Amniotic stem cell (primary cell): ENCODE data around the gene ABCF3.

ENCODE experiments used
- DNase-seq: peaks from one replicate; lab custom pipeline; 2025; lab: John Stamatoyannopoulos, UW

ABCF3 gene

DNA sequence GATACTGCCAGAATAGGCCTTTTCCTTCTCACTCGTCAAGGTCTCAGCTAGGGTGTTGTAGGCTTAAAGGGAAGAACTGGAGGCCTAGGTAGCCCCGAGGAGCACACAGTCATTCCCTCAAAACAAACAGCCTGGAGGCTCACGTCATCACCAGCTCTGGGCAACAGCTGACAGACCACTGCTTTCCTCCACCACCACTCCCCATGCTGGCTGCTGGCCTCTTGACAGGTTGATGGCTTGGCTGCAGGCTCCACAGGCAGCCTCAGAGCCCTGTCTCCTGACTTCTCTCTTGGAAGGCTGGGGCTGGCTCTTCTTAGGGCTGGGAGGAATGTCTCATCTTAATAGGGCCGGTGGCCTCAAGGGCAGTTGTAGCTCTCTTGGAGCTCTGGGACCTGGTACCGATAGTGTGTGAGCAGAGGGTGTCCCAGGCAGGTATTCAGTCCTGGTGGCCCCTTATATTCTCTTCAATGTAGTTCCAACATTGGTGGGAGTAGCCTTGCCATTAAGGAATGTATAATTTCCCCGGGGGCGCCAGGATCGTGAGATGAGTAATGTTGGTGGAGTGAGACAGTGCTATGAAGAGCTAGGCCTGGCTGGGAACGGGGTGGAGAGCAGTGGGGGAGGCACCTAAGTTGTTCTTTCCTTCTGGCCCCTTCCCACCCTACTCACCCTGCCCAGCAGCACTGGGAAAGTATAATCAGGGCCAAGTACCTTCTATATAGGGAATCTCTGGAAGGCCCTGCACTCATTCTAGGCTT lies 17.5 kb upstream of the ABCF3 start:
- DNase-seq: peak; percentile 78

DNA sequence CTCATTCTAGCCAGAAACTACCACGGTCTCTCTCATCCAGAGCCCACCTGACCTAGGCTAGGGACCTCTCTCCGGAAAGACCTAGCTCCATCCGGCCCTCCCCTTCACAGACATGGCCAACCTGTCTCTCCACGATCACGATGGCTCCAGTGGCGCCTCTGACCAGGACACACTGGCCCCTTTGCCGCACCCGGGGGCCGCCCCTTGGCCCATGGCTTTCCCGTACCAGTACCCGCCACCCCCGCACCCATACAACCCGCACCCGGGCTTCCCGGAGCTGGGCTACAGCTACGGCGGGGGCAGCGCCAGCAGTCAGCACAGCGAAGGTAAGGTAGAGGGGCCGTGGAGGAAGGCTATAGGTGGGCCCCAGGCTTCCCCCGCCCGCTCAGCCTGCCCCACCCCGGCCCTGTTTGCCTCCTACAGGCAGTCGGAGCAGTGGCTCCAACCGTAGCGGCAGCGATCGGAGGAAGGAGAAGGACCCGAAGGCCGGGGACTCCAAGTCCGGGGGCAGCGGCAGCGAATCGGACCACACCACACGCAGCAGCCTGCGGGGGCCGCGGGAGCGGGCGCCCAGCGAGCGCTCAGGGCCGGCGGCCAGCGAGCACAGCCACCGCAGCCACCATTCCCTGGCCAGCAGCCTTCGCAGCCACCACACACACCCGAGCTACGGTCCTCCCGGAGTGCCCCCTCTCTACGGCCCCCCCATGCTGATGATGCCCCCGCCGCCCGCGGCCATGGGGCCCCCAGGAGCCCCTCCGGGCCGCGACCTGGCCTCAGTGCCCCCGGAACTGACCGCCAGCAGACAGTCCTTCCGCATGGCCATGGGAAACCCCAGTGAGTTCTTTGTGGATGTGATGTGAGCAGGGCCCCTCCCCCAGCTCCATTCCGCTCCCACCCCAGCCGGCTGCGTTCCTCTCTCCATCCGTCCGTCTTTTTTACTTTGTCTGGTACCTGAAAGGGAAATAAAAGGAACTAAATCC lies 15.8 kb upstream of the ABCF3 start:
- no peak for DNase-seq

DNA sequence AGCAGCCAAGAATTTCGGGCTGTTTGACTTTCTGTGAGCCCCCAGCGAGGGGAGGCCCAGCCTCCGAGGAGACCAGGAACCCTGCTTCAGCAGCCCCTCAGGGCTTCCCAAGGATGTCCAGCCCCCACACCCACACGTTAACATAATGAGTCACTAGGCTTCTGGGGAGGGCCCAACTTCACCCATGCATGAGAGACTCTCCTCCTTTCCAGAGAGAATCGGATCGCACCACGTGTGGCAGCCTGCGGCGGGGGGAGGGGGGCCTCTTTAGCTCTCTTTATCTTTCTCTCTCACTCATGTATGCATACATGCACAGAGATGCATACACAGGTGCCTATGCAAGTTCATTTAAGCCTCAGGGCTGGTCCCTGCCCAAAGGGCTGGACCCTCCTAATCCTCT lies 14.4 kb upstream of the ABCF3 start:
- DNase-seq: peak; percentile 71

DNA sequence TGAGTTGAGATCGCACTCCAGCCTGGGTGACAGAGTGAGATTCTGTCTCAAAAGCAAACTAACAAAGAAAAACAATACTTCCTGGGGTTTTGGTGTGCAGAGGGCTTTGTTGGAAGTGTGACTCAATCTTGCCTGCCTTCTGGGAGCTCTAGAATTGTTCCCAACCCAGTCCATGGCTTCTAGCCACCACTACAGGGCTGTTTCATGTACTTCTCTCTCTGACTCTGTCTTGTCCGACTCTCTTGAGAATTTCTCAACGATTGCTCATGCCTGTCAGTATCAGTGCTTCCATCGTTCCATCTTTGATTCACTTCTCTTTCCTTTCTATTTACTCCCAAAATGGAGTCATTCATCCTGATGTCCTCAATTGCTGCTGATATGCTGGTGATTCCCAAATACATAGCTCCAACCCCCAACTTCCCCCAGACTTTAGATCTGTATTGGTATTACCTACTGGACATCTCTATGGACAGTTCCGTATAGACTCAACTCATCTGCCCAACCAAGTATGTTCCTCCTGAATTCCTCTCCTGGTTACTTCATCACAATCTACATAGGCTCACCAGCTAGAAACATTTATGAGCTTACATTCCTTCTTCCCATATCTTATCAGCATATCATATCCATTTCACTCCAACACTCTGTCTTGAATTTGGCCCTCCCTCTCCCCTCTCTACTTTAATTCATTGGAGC lies 13.2 kb upstream of the ABCF3 start:
- peak; percentile 70 for DNase-seq

- no peak for DNase-seq
These were observed 12.7 kb upstream of the ABCF3 start for GRCh38 chr3:184173374-184173722.

DNA sequence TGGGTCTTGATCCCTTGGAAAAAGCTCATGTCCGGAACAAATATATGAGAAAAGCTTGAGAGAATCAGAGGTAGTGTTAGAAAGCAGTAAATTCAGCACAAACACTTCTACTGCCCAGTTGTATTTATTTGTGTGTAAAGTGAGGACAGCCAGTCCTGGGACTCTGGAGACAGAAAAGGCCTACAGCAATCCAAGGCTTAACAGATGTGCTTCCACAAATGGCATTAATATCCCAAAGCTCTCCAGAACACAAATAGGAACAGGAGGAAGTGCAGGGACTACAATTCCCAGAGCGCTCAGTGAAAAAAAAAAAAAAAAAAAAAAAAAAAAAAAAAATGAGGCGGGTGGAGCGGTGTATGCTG lies 11.7 kb upstream of the ABCF3 start:
- DNase-seq: no peak

GRCh38 chr3:184174646-184175492 lies 11.1 kb upstream of the ABCF3 start, which contains the start of gene AP2M1:
Gene AP2M1 (plus strand): TSS chr3:184174855. CDS start chr3:184176994, 2,139 bp downstream.
- peak; percentile 98 for DNase-seq

GRCh38 chr3:184175506-184175905 lies 10.5 kb upstream of the ABCF3 start:
- no peak for DNase-seq

- no peak for DNase-seq
These were observed 10.0 kb upstream of the ABCF3 start for GRCh38 chr3:184175981-184176376.

- peak; percentile 94 for DNase-seq
These were observed 9.3 kb upstream of the ABCF3 start for GRCh38 chr3:184176377-184177330.

GRCh38 chr3:184177331-184177731 lies 8.7 kb upstream of the ABCF3 start:
- no peak for DNase-seq

DNA sequence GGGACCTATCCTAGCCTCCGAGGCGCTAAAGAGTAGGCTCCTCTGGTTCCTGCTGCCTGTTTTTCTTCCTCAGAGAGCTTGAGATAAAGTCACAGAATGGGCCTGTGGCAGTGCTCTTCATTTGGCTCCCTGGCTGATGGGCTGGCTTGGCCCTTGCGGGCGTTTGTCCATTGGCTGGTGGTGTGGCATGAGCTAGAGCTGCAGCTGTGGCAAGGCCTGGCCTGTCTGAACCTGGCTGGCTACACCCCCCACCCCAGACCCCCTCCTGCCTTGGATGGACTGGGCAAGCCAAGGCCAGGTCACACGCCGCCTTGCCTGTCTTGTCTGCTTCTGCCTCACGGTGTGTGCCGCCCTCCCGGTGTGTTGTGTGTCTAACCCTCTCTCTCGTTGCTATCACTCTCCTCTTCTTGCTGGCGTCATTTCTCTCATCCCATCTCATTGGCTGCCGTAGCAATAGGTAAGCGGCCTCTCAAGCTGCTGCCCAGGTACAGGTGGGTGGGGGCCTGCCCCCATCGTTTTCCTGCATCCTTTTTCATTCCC lies 8.2 kb upstream of the ABCF3 start:
- no peak for DNase-seq

DNA sequence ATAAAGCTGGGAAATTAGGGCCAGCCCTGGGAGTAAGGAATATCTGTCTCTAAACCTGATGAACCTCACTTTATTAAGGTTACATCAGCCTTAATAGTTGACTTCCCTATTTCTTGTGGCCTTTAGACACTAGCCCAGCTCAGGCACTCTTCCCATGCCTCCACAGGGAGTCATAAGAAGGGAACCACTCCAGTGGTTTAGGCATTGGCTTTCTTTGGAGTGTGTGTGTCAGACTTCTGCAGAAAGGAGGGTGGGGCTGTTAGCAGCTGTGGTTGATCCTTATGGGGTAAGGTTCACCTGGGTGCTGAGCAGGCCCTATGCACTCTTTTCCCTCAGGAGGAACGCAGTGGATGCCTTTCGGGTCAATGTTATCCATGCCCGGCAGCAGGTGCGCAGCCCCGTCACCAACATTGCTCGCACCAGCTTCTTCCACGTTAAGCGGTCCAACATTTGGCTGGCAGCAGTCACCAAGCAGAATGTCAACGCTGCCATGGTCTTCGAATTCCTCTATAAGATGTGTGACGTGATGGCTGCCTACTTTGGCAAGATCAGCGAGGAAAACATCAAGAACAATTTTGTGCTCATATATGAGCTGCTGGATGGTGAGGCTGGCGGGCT lies 7.4 kb upstream of the ABCF3 start:
- no peak for DNase-seq

GRCh38 chr3:184180165-184180564 lies 5.8 kb upstream of the ABCF3 start:
- DNase-seq: no peak

DNA sequence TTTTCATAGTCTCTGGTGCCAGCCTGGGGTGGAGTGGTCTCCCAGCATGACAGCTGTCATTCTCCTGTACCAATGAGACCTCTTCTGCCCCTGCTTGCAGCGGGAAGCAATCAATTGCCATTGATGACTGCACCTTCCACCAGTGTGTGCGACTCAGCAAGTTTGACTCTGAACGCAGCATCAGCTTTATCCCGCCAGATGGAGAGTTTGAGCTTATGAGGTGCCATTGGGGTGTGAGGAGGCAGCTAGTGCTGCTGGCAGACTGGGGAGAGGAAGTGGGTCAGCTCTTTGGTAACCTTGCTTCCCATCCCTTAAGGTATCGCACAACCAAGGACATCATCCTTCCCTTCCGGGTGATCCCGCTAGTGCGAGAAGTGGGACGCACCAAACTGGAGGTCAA lies 4.4 kb upstream of the ABCF3 start:
- DNase-seq: no peak

DNA sequence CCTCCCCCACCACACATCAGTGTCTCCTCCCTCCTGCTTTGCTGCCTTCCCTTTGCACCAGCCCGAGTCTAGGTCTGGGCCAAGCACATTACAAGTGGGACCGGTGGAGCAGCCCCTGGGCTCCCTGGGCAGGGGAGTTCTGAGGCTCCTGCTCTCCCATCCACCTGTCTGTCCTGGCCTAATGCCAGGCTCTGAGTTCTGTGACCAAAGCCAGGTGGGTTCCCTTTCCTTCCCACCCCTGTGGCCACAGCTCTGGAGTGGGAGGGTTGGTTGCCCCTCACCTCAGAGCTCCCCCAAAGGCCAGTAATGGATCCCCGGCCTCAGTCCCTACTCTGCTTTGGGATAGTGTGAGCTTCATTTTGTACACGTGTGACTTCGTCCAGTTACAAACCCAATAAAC lies 2.3 kb upstream of the ABCF3 start:
- no peak for DNase-seq

DNA sequence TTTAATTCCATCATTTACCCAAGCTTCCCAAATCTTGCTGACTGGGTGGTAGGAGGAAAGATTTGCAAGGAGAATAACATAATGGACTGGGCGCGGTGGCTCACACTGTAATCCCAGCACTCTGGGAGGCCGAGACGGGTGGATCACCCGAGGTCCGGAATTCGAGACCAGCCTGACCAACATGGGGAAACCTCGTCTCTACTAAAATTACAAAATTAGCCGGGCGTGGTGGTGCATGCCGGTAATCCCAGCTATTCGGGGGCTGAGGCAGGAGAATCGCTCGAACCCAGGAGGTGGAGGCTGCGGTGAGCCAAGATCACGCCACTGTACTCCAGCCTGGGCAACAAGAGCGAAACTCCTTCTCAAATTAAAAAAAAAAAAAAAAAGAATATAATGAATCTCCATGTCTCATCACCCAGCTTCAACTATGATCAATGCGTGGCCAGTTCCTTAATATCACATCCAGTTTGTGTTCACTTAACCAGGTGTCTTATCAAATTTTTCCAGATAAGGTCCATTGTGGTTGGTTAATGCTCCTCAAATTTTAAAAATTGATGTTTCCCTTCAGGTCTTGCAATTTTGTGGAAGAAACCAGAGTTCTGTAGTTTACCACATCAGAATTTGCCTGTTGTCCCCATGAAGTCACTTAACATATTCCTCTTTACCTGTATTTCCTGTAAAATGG lies 1.3 kb upstream of the ABCF3 start:
- DNase-seq: no peak

GRCh38 chr3:184185461-184186183 lies 377 bp upstream of the ABCF3 start:
- DNase-seq: peak; percentile 95

DNA sequence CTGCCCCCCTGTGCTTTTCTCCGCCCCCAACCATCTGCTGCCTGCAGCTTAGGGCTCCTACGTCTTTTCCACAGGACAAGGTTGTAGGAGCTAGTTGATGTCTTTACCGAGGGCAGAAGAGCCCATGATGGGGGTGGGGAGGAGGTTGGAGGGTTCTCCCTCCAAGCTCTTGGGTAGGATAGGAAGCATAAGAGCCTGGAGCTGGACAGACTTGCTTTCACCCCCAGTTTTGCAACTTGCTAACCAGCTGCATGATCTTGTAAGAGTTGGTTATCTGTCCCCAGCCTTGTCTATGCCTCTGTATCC lies 856 bp downstream of the ABCF3 start:
- no peak for DNase-seq
